HUES64 (cell line): ENCODE results near the gene CPO.
"Not testable (repeated sequence)": the region's sequence is repeated elsewhere in the genome, so short reads cannot be mapped to it uniquely, and the experiment has no call there.

ENCODE experiments used
- H3K27ac ChIP-seq: 2 replicates; pipeline ENCODE4 v1.7.0; 2013; ENCODE audit warnings: low read depth, low read length, inconsistent platforms
- H3K27me3 ChIP-seq: 2 replicates; pipeline ENCODE4 v1.6.1; 2013; ENCODE audit warnings: mild to moderate bottlenecking, low read length; ENCODE audit not compliant: insufficient read depth
- H3K36me3 ChIP-seq: 2 replicates; pipeline ENCODE4 v1.6.1; 2013; ENCODE audit warnings: mild to moderate bottlenecking, low read length; ENCODE audit not compliant: insufficient read depth
- H3K4me1 ChIP-seq: 2 replicates; pipeline ENCODE4 v1.6.1; 2013; ENCODE audit warnings: mild to moderate bottlenecking, low read length, moderate library complexity; ENCODE audit not compliant: insufficient read depth
- H3K4me3 ChIP-seq: 2 replicates; pipeline ENCODE4 v1.5.1; 2013; ENCODE audit warnings: mild to moderate bottlenecking, low read length, moderate library complexity
- H3K9ac ChIP-seq: 2 replicates; pipeline ENCODE4 v1.6.1; 2013; ENCODE audit warnings: mild to moderate bottlenecking, low read depth, low read length
- H3K9me3 ChIP-seq: 2 replicates; pipeline ENCODE4 v1.6.1; 2013; ENCODE audit warnings: low read depth, low read length; ENCODE audit not compliant: insufficient read depth
- WGBS: fragments of 150-250, 120-280 bp; methylation state at CpG from one replicate; pipeline ENCODE4 v1.1.7; 2013; ENCODE audit warnings: missing lambda C conversion rate; 5-methylcytosine and 5-hydroxymethylcytosine counted together

Gene CPO

DNA sequence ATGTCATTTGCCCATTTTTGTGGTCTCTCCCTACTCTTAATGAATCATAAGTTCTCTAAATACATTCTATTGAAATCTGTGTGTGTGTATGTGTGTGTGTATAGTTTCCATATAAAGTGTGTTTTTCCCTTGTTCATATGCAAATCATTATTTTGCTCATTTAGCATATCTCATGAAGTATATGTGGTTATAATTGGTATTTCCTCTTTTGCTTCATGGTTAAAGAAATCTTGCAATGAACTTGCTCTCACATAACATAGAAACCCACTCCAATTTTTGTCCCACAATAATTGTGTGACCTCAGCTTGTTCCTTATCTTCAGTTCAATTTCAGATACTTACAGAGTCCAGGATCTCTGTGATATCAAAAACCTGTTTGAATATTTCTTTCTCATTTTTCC is 1.2 kb downstream of the CPO start:
- no peak overlapping the region for H3K4me3 ChIP-seq
- H3K27me3 ChIP-seq = no peaks in the 10 kb centered on the region
- no peak overlapping the region for H3K27ac ChIP-seq
- 0 out of 2 replicates have a peak, but pooled peaks cover 3% of the 10 kb centered on the region for H3K9me3 ChIP-seq
- H3K36me3 ChIP-seq = no peaks in the 10 kb centered on the region
- peaks cover 12% of the 10 kb centered on the region for H3K4me1 ChIP-seq
- no peak overlapping the region for H3K9ac ChIP-seq

DNA sequence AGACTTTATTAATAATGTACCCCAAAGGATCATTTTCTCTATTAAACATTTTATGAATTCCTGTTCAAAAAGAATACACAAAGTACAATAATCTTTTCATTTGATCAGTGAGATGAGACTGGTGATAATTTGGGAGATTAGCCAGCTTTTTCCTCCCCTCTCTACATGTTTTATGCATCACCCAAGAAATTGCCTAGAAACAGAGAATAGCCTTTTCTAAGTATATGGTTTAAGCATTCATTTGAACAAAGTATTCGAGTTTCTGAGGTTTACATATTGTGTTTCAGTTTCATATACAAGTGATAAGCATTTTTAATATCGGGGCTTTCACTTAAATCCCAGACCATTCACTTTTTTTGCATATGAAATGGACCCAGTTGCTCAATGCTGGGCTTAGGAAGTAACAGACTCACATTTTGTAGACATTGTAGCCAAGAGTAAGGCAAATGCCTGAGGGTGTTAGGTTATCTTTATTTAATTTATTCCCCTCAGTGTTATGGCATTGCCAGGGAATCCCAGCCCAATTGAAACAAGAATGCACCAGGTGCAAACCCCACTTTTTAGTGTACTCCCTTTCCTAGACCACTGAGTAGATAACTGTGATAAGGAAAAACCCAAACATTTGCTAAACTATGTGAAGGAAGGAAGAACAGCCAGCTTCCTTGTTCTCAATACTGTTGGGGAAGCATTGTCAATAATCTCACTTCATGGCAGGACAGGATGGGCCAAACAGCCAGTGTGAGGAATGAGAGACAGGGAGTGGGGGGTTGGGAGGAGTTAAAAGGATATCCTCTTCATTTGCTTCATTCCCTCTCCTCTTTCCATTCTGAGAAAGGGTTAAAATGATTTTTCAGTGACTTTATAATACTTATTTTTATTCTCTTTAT is 3.5 kb downstream of the CPO start:
- Histone ChIP-seq H3K36me3 (no peaks in the 10 kb centered on the region), H3K27ac (no peak overlapping the region; the same call in 1 of the 2 replicates), H3K4me3 (no peak overlapping the region), H3K27me3 (no peaks in the 10 kb centered on the region), H3K9me3 (peaks cover 22% of the 10 kb centered on the region), H3K4me1 (peaks cover 12% of the 10 kb centered on the region), H3K9ac (no peak overlapping the region)
- 43% methylated on average over 1 of the region's 2 CpGs for WGBS

DNA sequence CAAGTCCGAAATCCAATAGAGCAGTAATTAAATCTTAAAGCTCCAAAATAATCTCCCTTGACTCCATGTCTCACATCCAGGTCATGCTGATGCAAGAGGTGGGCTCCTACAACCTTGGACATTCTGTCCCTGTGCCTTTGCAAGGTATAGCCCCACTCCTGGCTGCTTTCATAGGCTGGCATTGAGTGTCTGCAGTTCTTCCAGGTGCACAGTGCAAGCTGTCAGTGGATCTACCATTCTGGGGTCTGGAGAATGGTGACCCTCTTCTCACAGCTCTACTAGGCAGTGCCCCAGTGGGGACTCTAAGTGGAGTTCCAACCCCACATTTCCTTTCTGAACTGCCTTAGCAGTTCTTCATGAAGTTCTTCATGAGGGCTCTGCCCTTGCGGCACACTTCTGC is 14.1 kb downstream of the CPO start:
- WGBS = 92% methylated on average over 2 of the region's 2 CpGs

DNA sequence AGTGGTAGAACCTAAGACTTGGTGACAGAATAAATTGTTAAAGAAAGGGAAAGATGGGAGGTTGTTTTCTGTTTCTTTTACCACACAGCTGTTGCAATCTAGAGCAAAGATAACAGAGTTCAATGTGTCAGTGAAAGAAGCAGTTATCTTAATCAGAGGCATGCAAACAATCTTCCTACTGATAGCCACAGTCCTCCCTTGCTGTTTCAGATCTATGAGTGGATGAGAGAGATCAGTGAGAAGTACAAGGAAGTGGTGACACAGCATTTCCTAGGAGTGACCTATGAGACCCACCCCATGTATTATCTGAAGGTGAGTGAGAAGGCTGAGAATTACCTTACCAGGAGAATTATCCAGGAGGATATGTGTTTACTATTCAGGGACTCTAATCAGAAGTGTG is 15.9 kb downstream of the CPO start:
- Histone ChIP-seq H3K36me3 (no peaks in the 10 kb centered on the region), H3K27ac (no peak overlapping the region), H3K4me3 (no peak overlapping the region), H3K4me1 (no peaks in the 10 kb centered on the region), H3K9me3 (peaks cover 22% of the 10 kb centered on the region), H3K27me3 (no peaks in the 10 kb centered on the region), H3K9ac (no peak overlapping the region)

More for the DNA sequence above, 14.1 kb downstream of the CPO start:
- H3K36me3 ChIP-seq, H3K4me1 ChIP-seq, H3K27ac ChIP-seq, H3K27me3 ChIP-seq, H3K4me3 ChIP-seq, H3K9ac ChIP-seq: not testable (repeated sequence)
- H3K9me3 ChIP-seq = peaks cover 22% of the 10 kb centered on the region

DNA sequence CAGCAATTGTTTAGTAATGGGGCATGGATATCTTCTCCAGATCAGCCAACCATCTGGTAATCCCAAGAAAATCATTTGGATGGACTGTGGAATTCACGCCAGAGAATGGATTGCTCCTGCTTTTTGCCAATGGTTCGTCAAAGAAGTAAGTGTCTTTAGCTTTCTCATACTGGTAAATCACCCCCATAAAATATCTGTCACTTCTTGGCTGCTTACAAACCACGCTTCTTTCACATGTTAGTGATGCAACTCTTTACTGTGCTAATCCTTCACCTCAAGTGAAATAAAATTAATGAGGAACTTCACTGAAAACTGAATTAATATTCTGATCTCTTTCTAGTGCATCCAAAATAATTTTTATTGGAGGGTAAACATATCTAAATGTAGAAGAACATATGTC is 18.9 kb downstream of the CPO start:
- no peaks in the 10 kb centered on the region for H3K36me3 ChIP-seq
- no peak overlapping the region for H3K27ac ChIP-seq
- H3K4me3 ChIP-seq = no peak overlapping the region
- no peak overlapping the region for H3K9ac ChIP-seq
- WGBS = 96% methylated on average over 3 of the region's 3 CpGs
- peaks cover 14% of the 10 kb centered on the region for H3K9me3 ChIP-seq
- H3K4me1 ChIP-seq = no peaks in the 10 kb centered on the region
- H3K27me3 ChIP-seq = no peaks in the 10 kb centered on the region

DNA sequence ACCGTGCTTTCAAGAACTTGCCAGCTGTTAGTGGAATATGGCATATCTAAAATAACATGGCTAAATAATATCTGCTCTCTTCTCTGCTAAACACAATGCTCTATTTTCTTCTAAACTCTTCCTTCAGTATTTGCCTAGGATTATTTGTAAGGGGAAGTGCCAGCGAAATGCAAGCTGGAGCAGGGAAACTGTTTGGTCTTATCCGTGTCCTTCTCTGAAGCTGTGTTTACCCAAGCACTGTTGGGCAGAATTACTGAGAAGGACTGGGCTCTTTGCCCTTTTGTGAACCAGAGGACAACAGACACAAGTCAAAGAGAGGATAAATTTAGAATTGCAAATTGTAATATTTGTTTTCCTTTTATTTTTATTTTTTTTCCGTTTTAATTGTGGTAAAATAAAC is 23.6 kb downstream of the CPO start:
- 86% methylated on average over 3 of the region's 4 CpGs for WGBS
- H3K36me3 ChIP-seq = no peaks in the 10 kb centered on the region
- no peaks in the 10 kb centered on the region for H3K27me3 ChIP-seq
- no peaks in the 10 kb centered on the region for H3K9me3 ChIP-seq
- no peak overlapping the region for H3K4me3 ChIP-seq
- no peaks in the 10 kb centered on the region for H3K4me1 ChIP-seq
- no peak overlapping the region for H3K9ac ChIP-seq
- no peak overlapping the region for H3K27ac ChIP-seq

DNA sequence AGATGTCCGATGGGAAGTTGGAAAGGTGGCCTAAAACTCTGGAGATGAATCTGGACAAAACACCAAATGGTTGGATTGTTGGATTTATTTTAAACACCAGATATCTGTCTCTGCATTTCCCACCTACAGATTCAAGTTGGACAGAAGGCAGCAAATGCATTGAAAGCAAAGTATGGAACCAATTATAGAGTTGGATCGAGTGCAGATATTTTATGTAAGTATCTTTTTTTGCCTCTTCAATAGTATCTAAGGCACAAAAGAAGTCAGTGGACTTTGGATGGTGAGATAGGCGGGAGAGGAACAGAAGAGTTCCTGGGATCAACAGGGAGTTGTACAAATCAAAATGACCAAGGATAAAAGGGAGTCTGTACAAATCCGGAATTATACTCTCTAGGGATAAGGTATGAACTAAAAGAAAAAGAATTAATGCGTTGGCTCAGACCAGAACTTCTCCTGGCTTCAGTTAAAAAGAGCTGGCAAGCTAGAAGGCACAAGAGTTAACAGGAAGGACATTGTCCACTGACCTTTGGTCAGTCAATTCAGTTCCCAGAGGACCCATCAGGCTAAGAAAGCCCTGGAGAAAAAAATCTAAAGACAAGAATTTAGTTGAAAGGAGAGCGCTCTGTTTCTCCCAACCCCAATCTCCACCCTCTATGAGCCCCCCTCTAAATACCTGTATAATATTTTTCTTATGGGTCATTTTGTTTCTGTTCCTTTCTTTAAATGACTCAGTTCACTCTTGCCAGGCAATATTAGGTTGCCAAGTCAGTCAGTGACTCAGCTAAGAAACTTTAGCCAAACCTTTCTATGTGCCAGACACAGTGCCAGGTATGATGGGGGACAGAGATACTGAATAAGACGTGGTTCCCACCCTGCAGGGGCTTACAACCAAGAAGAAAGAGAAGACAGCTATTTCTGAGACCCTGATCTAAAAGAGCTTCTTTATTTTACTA is 29.1 kb downstream of the CPO start:
- Histone ChIP-seq H3K27ac (no peak overlapping the region), H3K9me3 (no peaks in the 10 kb centered on the region), H3K4me1 (peaks cover 9% of the 10 kb centered on the region; the same call in 1 of the 2 replicates), H3K9ac (no peak overlapping the region), H3K27me3 (no peaks in the 10 kb centered on the region), H3K36me3 (no peaks in the 10 kb centered on the region), H3K4me3 (no peak overlapping the region)
- WGBS = 94% methylated on average over 6 of the region's 7 CpGs

- Histone ChIP-seq H3K4me1 (peaks cover 9% of the 10 kb centered on the region; the same call in 1 of the 2 replicates), H3K9ac (no peak overlapping the region), H3K27ac (no peak overlapping the region), H3K4me3 (no peak overlapping the region), H3K27me3 (no peaks in the 10 kb centered on the region), H3K9me3 (no peaks in the 10 kb centered on the region), H3K36me3 (no peaks in the 10 kb centered on the region)
- WGBS = 94% methylated on average over 4 of the region's 6 CpGs
Measured at GRCh38 chr2:206969192-206969591, 29.9 kb downstream of the CPO start.

- Histone ChIP-seq H3K27me3 (no peaks in the 10 kb centered on the region), H3K9ac (no peak overlapping the region), H3K4me1 (peaks cover 9% of the 10 kb centered on the region; the same call in 1 of the 2 replicates), H3K27ac (no peak overlapping the region), H3K9me3 (no peaks in the 10 kb centered on the region), H3K36me3 (no peaks in the 10 kb centered on the region), H3K4me3 (no peak overlapping the region)
- WGBS = 77% methylated on average over 7 of the region's 7 CpGs
Measured at GRCh38 chr2:206970589-206971360, 31.5 kb downstream of the CPO start.

GRCh38 chr2:206971805-206972204 is 32.5 kb downstream of the CPO start:
- no peaks in the 10 kb centered on the region for H3K27me3 ChIP-seq
- no peak overlapping the region for H3K27ac ChIP-seq
- peaks cover 9% of the 10 kb centered on the region; the same call in 1 of the 2 replicates for H3K4me1 ChIP-seq
- WGBS = 88% methylated on average over 3 of the region's 3 CpGs
- no peaks in the 10 kb centered on the region for H3K9me3 ChIP-seq
- H3K36me3 ChIP-seq = no peaks in the 10 kb centered on the region
- H3K4me3 ChIP-seq = no peak overlapping the region
- H3K9ac ChIP-seq = no peak overlapping the region
